GM18861 (cell line): ENCODE measurements around the gene RMDN2.
A peak's percentile ranks its signal among the peaks of the same experiment; 100 is the strongest.

ENCODE experiments used
- ATAC-seq: cut with Tn5 transposase; IDR thresholded peaks from one replicate; pipeline ENCODE4 v1.9.1; 2021; ENCODE audit not compliant: unreplicated experiment

Gene RMDN2

GRCh38 chr2:37925063-37925897 is at the start of gene RMDN2:
RMDN2 (plus strand) TSS chr2:37925287; CDS start chr2:37929278, 3,991 bp downstream.
- ATAC-seq, result peak; percentile 63

DNA sequence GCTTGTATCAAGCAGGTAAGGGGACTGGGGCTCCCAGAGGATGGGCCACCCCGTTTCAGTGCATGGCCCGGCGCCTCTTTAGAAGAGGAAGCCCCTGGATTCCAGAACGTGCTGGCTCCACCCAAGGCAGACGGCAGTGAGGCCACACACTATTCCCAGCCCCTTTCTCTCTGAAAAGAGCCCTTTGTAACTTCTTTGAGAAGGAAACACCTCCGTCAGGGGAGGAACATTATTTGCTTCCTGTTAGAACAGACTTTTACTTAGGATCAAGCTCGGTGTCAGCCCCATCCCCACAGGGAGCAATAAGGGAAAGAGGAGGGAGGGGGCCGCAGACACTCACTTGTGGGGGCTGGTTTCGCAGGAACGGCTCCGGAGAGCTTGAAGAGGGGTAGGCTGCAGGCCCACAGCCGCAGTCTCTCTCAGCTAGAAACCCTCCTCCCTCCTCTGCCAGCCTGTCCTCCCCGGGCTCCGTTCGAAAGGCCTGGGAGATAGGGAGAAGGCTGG is 49.6 kb upstream of the RMDN2 start:
- no peak for ATAC-seq

DNA sequence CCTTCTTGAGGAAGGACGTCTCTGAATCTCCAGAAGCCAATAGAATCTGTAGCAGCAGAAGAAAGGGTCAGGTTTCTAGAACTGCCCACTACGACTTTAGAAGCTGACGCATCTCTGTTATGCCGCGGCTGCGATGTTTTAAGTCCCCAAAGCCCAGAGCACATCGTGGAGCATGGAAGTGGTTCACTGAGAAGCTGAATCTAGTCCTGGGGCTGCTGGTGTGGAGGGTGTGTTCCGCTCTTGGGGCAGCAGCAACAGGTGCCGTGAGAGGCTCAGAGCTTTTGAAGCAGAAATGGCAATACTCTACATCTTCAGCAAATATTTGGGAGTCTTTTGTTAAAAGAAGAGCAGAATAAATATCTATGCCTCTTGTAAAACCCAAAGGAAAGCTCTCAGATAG is 48.9 kb upstream of the RMDN2 start:
- ATAC-seq, result no peak

DNA sequence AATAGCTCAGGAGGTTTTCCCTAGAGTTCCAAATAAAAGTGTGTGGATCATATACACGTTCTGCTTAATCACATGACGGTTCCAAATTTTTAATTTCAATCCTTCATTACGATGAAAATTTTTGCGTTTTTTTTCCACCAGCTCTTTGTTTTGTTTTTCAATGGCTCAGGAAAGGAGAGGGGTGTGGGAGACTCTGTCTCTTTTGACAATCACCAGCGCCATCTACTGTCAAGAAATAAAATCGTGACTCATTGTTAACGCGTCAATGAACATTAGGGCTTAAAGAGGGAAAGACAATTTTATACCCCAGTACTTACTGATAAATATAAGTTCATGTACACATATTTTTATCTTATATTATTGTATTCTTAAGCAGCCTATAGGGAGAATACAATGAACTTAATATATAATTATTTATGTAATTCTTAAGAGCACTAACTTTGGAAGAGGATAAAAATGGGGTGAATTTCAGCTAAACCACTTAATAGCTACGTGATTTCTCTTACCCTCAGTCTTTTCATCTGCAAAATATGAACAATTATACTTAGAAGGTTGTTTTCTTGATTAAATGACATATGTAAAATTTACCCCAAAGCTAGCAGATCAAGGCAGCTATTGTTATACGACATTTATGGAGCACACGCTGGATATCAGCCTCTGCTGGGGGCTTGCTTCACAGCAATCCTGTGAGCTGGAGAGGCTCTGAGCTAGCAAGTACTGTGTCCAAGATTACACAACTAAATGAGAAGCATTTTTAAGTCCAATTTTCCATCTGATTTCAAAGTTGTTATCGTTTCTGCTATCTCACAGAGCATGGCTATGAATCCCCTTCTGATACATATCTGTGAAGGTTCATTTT is 47.4 kb upstream of the RMDN2 start:
- no peak for ATAC-seq

DNA sequence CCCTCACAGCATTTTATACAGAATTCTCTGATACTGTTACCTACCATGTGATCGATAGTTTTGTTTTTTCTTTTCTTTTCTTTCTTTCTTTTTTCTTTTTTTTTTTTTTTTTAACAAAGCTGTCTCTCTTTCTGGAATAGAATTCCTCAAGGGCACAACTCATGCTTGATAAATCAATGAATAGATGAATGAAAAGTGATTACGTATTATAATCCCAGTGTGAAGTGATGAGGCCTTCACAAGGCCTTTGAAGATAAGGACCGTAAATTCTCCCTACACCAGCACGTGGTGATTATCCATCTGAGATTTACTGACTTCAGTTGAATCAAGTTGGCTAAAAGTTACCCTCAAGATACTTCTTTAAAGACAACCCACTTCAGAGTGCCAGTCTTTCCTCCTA is 46.6 kb upstream of the RMDN2 start:
- no peak for ATAC-seq

DNA sequence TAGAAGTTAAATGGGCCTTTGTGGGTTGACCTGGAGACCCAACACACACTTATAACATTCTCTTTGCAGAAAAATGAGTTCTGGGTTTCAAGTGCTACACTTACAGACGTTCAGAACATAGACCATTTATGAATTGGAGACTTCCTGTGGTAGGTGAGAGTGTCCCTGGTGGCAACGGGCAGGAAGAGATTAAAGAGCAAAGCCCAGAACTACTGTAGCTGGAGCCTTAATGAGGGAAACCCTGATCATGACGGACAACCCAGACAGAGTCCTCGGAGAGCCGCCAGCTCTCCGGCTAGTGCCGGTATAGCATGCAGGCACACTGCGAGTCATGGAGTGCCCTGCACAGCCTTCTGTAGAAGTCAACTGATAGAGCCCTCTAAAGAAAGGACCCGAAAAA is 44.5 kb upstream of the RMDN2 start:
- peak; percentile 53 for ATAC-seq

GRCh38 chr2:37881397-37881796 is 43.7 kb upstream of the RMDN2 start:
- no peak for ATAC-seq

DNA sequence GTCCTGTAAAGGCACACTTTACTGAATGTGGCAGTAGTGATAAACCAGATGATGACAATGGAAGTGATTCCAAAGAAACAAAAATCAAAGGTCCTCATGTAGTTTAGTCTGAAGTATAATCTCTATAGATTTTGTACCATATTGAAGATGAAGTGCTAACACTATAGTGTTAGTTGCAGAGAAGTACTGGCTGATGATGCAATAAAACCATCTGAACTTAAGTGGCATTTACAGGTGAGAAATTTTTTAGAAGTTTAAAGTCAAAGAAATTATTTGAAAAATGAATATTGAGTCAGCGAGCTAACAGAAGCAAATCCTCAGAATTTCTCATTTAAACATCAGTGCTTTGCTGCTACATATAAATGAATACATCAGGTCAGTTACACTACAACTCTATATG is 43.1 kb upstream of the RMDN2 start:
- ATAC-seq, result no peak

DNA sequence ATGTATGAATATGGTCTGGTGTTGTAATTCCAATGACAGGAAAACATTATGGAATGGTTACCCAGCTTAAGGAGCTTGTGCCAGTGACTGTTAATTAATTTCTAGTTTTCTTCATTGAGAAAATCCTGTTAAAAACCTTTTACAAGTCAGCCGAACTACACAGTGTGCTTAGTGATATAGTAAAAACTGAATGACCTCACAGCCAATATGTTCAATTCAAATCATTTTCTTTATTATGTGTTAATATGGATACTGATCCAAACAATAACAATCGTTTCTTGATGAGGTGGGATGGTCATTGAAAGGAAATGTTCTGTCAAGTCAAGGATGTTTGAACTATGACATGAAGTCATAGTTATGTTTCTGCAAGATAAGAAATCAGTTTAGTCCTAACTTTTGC is 41.6 kb upstream of the RMDN2 start:
- ATAC-seq, result no peak

DNA sequence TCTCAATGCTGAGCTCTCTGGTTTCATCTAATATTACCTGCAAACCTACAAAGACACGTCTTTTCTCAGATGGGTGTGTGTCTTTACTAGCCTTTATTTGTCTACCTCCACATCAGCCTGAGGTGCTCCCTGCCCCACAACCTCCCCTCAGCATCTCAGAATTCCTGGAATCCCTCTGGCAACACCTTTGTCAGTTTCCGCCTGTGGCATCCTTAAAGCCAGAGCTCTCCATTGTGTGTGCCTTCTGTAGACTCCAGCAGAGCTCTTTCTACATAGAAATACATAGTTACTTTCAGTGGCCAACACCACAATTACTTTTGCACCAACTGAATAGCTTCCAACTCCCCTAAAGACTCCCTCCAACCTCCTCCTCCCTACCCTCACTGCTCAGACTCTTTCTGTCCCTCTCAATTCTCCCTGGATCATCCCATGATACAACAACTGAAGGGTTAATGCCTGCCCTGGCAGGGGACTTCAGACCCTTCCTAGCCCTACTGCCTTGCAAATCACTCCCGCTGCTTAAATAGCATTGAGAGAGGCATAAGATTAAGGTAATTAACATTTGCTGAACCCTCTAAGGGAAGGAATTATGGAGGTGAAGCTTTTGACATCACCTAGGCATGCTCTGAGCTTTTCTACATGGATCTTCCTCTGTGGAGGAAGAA is 39.6 kb upstream of the RMDN2 start:
- no peak for ATAC-seq

DNA sequence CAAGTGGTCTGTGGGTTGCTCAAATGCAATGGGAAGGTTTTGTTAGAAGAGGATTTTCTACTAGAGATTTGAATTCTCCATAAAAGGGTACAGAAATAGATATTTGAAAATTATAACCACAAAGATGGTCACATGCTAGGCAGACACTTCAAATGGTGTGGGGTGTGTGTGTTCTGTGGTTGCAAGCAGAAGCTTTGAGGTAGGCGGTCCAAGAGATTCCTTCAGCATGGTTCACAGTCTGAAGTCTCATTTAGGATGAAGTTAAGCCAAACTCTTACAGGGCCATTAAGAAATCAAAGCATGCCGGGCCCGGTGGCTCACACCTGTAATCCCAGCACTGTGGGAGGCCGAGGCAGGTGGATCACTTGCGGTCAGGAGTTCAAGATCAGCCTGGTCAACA is 38.3 kb upstream of the RMDN2 start:
- no peak for ATAC-seq

DNA sequence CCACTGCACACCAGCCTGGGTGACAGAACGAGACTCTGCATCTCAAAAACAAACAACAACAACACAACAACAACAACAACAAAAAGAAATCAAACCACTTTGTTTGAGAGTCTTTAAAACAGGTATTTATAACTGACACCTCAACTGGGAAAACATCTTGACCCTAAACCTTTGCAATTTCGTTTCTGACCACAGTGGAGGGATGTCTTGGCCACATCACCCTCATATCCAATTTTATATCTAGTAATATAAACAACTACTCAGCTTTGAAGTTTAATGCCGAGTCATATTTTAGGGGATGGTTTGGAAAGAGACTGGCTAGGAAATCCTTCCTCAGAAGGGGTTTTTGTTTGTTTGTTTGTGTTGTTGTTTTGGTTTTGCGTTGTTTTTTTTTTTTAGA is 37.8 kb upstream of the RMDN2 start:
- ATAC-seq, result no peak

- no peak for ATAC-seq
Observed at GRCh38 chr2:37890893-37891495, 34.1 kb upstream of the RMDN2 start.

DNA sequence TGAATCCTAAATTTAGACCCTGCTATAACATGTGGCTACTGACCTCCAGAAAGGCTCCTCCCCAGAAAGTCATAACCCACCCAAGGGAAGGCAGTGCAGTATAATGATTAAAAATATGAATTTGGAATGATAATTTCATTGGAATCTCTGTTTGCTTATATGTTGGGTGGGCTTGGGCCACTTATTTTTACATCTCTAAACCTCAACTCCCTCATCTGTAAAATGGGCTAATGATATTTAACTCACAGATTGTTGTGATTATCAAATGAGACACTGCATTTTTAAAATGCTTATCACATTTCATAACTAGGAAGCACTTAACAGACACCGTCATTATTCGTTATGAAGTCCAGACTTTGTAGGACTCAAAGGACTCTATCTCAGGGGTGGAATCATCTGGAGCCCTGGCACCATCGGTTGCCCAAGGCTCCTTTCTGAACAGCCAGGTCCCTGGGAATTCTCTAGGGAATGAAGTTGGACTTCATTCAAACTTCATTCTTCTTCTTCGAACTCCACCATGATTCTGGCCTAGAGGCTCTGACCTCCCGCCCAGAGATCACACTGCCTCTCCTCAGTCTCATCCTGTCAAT is 33.1 kb upstream of the RMDN2 start:
- no peak for ATAC-seq

GRCh38 chr2:37892436-37893114 is 32.5 kb upstream of the RMDN2 start:
- ATAC-seq, result peak; percentile 82

DNA sequence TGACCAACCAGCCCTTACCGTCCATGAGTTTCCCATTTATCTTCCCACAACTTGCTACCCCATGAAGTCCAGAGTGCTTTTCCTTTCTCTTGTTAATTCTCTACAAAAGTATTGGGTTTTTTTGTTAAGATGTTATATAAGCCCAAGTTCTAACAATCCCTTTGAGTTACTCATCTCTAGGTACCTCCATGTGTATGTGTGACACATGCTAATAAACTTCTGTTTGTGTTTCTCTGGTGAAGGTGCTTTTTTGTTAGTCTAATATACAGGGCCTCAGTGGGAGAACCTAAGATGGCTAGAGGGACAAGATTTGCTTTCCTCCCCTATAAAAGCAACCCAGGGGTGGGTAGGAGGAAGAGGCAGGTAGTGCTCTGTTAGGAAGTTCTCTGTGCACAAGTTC is 31.8 kb upstream of the RMDN2 start:
- ATAC-seq, result no peak

DNA sequence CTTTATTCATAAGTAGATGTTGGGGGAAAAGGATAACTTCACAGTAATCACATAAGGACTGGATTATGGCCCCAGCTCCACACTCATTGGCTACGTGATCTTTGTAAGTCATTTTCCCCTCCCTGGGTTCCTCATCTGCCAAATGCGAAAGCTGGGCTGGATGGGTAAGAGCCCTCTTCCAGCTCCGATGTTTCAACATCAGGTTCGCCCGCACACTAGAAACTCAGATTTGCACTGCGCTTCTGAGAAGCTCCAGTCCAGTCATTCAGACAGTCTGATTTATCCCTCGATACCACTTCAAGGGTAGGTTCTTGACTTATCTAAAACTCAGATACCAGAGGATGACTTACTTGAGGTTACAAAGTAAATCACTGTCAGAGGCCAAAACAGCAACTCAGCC is 31.0 kb upstream of the RMDN2 start:
- ATAC-seq, result no peak

DNA sequence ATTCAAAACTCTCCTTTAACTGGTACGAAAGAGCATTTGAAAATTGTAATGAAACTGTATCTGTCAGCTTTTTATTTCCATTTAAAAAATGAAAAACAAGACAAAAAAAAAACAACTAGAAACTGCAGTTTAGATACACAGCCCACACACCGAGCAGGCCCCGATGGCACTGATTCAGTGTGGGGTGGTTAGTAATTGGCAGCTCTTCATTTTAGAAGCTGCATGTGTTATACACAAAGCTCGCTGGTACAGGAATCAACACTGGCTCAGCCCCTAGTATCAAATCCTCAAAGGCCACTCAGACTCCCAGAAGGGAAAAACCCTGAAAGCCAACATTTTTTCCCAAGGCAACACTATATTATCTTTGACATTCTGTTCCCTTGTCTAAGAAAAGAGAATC is 30.5 kb upstream of the RMDN2 start:
- ATAC-seq, result no peak

DNA sequence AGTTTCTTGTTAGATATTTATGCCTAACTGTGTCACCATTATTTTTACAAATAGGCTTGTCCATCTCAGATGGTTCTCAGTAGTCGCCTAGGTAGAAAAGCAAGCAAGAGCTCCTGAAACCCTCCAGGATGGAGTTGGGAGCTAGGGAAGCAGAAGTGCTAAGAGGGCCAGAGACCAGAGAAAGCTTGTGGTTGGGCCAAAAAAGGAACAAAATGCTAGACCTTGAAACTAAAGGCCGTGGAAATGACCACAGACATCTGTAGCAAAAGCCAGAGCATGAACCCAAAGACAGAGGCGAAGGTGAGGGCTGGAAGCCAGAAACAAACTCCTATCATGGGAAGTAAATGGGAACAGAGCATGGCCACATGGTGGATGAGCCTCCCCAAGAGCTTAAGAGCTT is 29.9 kb upstream of the RMDN2 start:
- no peak for ATAC-seq

- ATAC-seq, result no peak
Observed at GRCh38 chr2:37896319-37896718, 28.8 kb upstream of the RMDN2 start.
